ENCODE measurements around the gene CXXC4. TPM values are rescaled to one million over a fixed set of nuclear protein-coding genes. Genes with fewer than 3 reads are reported as not detected.

The CXXC4 gene
- total and polyA plus RNA-seq, 2 experiments from 2014 or later: 1.6 to 3.0 TPM

DNA sequence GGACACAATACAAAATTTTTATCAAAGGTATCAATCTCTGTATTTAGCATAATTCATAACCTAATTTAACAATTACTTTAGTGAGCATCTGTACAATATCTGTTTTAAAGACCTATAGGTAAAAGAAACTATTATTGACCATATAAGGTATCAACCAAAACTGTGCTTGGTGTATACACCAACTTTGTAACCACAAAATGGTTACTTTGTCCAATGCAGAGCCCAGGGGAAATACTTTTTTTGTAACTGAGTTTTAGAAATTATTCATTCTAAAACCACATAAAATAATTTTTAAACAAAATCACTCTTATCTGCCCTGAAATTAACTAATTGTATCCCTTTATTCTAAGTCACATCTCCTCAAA, 5.0 kb downstream of the CXXC4 start:
- ATAC-seq (no peak), DNase-seq (ENCODE audit: low spot score) (no peak)
- Mint-ChIP-seq H3K27me3 (ENCODE audit: insufficient read depth, low read depth, poor library complexity) (peaks cover 24% of the 10 kb centered on the region), H3K4me1 (peaks cover 68% of the 10 kb centered on the region), H3K4me3 (peak overlapping the region; percentile 91), H3K9me3 (no peaks in the 10 kb centered on the region), H3K36me3 (ENCODE audit: low read depth) (no peaks in the 10 kb centered on the region), H3K27ac (no peak overlapping the region)
- Histone ChIP-seq H4K20me1 (replicated peaks; ENCODE audit: insufficient read depth) (no peaks in the 10 kb centered on the region), H3K4me3 (peak overlapping the region; percentile 79), H3K9me2 (ENCODE audit: insufficient read depth) (no peaks in the 10 kb centered on the region), H3K4me1 (ENCODE audit: insufficient read depth) (peaks cover 44% of the 10 kb centered on the region), H3K27ac (ENCODE audit: low read depth) (no peak overlapping the region), H2AFZ (no peak overlapping the region), H3K4me2 (peak overlapping the region; percentile 92), H3K79me2 (replicated peaks; ENCODE audit: insufficient read depth) (no peaks in the 10 kb centered on the region), H3K36me3 (ENCODE audit: insufficient read depth) (no peaks in the 10 kb centered on the region), H3K27me3 (ENCODE audit: insufficient read depth) (peaks cover 33% of the 10 kb centered on the region), H3F3A (replicated peaks; ENCODE audit: low read depth) (peaks cover 13% of the 10 kb centered on the region; the same call in 1 of the 2 replicates)
- TF ChIP-seq STAT1 (IDR thresholded peaks at IDR 0.05; ENCODE audit: unreplicated experiment) (no peak), JUNB (IDR thresholded peaks at IDR 0.05; ENCODE audit: unreplicated experiment) (no peak), ZNF331 (CRISPR knock-in tag; IDR thresholded peaks at IDR 0.05; ENCODE audit: low read depth) (no peak), NANOG (IDR thresholded peaks at IDR 0.05; ENCODE audit: borderline replicate concordance) (no peak), EZH2phosphoT487 (IDR thresholded peaks at IDR 0.05; ENCODE audit: unreplicated experiment) (no peak), POLR2AphosphoS5 (IDR thresholded peaks at IDR 0.05; ENCODE audit: low read depth) (no peak), EZH2 (IDR thresholded peaks at IDR 0.05; ENCODE audit: low read depth, unreplicated experiment) (no peak), CREB1 (CRISPR knock-in tag; IDR thresholded peaks at IDR 0.05; ENCODE audit: low read depth) (no peak), ZNF114 (CRISPR knock-in tag; IDR thresholded peaks at IDR 0.05) (no peak)
- TF ChIP-seq, protein P1, sequence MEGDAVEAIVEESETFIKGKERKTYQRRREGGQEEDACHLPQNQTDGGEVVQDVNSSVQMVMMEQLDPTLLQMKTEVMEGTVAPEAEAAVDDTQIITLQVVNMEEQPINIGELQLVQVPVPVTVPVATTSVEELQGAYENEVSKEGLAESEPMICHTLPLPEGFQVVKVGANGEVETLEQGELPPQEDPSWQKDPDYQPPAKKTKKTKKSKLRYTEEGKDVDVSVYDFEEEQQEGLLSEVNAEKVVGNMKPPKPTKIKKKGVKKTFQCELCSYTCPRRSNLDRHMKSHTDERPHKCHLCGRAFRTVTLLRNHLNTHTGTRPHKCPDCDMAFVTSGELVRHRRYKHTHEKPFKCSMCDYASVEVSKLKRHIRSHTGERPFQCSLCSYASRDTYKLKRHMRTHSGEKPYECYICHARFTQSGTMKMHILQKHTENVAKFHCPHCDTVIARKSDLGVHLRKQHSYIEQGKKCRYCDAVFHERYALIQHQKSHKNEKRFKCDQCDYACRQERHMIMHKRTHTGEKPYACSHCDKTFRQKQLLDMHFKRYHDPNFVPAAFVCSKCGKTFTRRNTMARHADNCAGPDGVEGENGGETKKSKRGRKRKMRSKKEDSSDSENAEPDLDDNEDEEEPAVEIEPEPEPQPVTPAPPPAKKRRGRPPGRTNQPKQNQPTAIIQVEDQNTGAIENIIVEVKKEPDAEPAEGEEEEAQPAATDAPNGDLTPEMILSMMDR (conservative IDR thresholded peaks at IDR 0.05; ENCODE audit: low read depth in 2 of 2): no peak
- TF ChIP-seq, protein P2, sequence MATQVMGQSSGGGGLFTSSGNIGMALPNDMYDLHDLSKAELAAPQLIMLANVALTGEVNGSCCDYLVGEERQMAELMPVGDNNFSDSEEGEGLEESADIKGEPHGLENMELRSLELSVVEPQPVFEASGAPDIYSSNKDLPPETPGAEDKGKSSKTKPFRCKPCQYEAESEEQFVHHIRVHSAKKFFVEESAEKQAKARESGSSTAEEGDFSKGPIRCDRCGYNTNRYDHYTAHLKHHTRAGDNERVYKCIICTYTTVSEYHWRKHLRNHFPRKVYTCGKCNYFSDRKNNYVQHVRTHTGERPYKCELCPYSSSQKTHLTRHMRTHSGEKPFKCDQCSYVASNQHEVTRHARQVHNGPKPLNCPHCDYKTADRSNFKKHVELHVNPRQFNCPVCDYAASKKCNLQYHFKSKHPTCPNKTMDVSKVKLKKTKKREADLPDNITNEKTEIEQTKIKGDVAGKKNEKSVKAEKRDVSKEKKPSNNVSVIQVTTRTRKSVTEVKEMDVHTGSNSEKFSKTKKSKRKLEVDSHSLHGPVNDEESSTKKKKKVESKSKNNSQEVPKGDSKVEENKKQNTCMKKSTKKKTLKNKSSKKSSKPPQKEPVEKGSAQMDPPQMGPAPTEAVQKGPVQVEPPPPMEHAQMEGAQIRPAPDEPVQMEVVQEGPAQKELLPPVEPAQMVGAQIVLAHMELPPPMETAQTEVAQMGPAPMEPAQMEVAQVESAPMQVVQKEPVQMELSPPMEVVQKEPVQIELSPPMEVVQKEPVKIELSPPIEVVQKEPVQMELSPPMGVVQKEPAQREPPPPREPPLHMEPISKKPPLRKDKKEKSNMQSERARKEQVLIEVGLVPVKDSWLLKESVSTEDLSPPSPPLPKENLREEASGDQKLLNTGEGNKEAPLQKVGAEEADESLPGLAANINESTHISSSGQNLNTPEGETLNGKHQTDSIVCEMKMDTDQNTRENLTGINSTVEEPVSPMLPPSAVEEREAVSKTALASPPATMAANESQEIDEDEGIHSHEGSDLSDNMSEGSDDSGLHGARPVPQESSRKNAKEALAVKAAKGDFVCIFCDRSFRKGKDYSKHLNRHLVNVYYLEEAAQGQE (IDR thresholded peaks at IDR 0.05; ENCODE audit: unreplicated experiment): no peak
- TF ChIP-seq, protein P3, sequence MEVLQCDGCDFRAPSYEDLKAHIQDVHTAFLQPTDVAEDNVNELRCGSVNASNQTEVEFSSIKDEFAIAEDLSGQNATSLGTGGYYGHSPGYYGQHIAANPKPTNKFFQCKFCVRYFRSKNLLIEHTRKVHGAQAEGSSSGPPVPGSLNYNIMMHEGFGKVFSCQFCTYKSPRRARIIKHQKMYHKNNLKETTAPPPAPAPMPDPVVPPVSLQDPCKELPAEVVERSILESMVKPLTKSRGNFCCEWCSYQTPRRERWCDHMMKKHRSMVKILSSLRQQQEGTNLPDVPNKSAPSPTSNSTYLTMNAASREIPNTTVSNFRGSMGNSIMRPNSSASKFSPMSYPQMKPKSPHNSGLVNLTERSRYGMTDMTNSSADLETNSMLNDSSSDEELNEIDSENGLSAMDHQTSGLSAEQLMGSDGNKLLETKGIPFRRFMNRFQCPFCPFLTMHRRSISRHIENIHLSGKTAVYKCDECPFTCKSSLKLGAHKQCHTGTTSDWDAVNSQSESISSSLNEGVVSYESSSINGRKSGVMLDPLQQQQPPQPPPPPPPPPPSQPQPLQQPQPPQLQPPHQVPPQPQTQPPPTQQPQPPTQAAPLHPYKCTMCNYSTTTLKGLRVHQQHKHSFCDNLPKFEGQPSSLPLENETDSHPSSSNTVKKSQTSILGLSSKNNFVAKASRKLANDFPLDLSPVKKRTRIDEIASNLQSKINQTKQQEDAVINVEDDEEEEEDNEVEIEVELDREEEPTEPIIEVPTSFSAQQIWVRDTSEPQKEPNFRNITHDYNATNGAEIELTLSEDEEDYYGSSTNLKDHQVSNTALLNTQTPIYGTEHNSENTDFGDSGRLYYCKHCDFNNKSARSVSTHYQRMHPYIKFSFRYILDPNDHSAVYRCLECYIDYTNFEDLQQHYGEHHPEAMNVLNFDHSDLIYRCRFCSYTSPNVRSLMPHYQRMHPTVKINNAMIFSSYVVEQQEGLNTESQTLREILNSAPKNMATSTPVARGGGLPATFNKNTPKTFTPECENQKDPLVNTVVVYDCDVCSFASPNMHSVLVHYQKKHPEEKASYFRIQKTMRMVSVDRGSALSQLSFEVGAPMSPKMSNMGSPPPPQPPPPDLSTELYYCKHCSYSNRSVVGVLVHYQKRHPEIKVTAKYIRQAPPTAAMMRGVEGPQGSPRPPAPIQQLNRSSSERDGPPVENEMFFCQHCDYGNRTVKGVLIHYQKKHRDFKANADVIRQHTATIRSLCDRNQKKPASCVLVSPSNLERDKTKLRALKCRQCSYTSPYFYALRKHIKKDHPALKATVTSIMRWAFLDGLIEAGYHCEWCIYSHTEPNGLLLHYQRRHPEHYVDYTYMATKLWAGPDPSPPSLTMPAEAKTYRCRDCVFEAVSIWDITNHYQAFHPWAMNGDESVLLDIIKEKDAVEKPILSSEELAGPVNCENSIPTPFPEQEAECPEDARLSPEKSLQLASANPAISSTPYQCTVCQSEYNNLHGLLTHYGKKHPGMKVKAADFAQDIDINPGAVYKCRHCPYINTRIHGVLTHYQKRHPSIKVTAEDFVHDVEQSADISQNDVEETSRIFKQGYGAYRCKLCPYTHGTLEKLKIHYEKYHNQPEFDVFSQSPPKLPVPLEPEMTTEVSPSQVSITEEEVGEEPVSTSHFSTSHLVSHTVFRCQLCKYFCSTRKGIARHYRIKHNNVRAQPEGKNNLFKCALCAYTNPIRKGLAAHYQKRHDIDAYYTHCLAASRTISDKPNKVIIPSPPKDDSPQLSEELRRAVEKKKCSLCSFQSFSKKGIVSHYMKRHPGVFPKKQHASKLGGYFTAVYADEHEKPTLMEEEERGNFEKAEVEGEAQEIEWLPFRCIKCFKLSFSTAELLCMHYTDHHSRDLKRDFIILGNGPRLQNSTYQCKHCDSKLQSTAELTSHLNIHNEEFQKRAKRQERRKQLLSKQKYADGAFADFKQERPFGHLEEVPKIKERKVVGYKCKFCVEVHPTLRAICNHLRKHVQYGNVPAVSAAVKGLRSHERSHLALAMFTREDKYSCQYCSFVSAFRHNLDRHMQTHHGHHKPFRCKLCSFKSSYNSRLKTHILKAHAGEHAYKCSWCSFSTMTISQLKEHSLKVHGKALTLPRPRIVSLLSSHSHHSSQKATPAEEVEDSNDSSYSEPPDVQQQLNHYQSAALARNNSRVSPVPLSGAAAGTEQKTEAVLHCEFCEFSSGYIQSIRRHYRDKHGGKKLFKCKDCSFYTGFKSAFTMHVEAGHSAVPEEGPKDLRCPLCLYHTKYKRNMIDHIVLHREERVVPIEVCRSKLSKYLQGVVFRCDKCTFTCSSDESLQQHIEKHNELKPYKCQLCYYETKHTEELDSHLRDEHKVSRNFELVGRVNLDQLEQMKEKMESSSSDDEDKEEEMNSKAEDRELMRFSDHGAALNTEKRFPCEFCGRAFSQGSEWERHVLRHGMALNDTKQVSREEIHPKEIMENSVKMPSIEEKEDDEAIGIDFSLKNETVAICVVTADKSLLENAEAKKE (CRISPR knock-in tag; IDR thresholded peaks at IDR 0.05): no peak
- TF ChIP-seq, protein P4, sequence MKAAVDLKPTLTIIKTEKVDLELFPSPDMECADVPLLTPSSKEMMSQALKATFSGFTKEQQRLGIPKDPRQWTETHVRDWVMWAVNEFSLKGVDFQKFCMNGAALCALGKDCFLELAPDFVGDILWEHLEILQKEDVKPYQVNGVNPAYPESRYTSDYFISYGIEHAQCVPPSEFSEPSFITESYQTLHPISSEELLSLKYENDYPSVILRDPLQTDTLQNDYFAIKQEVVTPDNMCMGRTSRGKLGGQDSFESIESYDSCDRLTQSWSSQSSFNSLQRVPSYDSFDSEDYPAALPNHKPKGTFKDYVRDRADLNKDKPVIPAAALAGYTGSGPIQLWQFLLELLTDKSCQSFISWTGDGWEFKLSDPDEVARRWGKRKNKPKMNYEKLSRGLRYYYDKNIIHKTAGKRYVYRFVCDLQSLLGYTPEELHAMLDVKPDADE (IDR thresholded peaks at IDR 0.05): no peak
